Smooth muscle cell (in vitro differentiated cells): ENCODE data around the gene COL4A1. TPM values are rescaled to one million over a fixed set of nuclear protein-coding genes. Genes with fewer than 3 reads are reported as not detected.

Experiments used
- DNase-seq: peaks from one replicate; lab custom pipeline; 2025; ENCODE audit not compliant: unreplicated experiment; lab: John Stamatoyannopoulos, UW
- H2AFZ ChIP-seq: fragments of 200-600 bp; sonication (generic); 2 replicates; pipeline ENCODE4 v1.6.0; 2016; ENCODE audit warnings: antibody characterized with exemption, low read depth, mild to moderate bottlenecking
- H3F3A ChIP-seq: fragments of 200-600 bp; sonication (generic); 2 replicates; pipeline ENCODE4 v1.6.0; 2017; ENCODE audit warnings: antibody characterized with exemption, low read depth
- H3K27ac ChIP-seq: fragments of 200-600 bp; sonication (generic); 2 replicates; pipeline ENCODE4 v1.5.1; 2016; ENCODE audit warnings: low read depth, mild to moderate bottlenecking
- H3K27me3 ChIP-seq: fragments of 200-600 bp; sonication (generic); 2 replicates; pipeline ENCODE4 v1.6.1; 2016; ENCODE audit warnings: low read depth, mild to moderate bottlenecking
- H3K36me3 ChIP-seq: fragments of 200-600 bp; sonication (generic); 2 replicates; pipeline ENCODE4 v1.5.1; 2016; ENCODE audit warnings: low read depth
- H3K4me1 ChIP-seq: fragments of 200-600 bp; sonication (generic); 2 replicates; pipeline ENCODE4 v1.5.1; 2016; ENCODE audit warnings: low read depth
- H3K4me2 ChIP-seq: fragments of 200-600 bp; sonication (generic); 2 replicates; pipeline ENCODE4 v1.6.0; 2016; ENCODE audit warnings: mild to moderate bottlenecking
- H3K4me3 ChIP-seq: fragments of 200-600 bp; sonication (generic); 2 replicates; pipeline ENCODE4 v1.5.1; 2016; ENCODE audit warnings: mild to moderate bottlenecking
- H3K79me2 ChIP-seq: fragments of 200-600 bp; sonication (generic); 2 replicates; pipeline ENCODE4 v1.6.0; 2016; ENCODE audit warnings: low read depth, mild to moderate bottlenecking
- H3K9ac ChIP-seq: fragments of 200-600 bp; sonication (generic); 2 replicates; pipeline ENCODE4 v1.6.0; 2016; ENCODE audit warnings: low read depth
- H3K9me3 ChIP-seq: fragments of 200-600 bp; sonication (generic); replicated peaks from 2 replicates; pipeline ENCODE4 v1.5.1; 2016; ENCODE audit warnings: low read depth
- H4K20me1 ChIP-seq: fragments of 200-600 bp; sonication (generic); 2 replicates; pipeline ENCODE4 v1.6.0; 2016; ENCODE audit warnings: low read depth
- CTCF ChIP-seq: fragments of 200-600 bp; sonication (generic); IDR thresholded peaks from 2 replicates; pipeline ENCODE4 v1.5.1; 2017; ENCODE audit warnings: borderline replicate concordance, mild to moderate bottlenecking, antibody characterized with exemption; ENCODE audit not compliant: insufficient read depth, poor library complexity, severe bottlenecking
- WGBS: methylation state at CpG from one replicate; pipeline ENCODE4 v1.1.7; 2016; ENCODE audit warnings: low lambda C conversion rate; 5-methylcytosine and 5-hydroxymethylcytosine counted together
- microRNA-seq: library from miRNA; unstranded; fragments of <30 nt; microRNA quantifications from one replicate; pipeline ENCODE4, GENCODE V29; 2016; ENCODE audit warnings: borderline number of aligned reads
- polyA plus RNA-seq: library from polyadenylated mRNA; unstranded; fragments of >200 nt; fragmentation: Nextera tagmentation; extraction: Ambion mirVana; gene quantifications from 2 replicates; pipeline ENCODE4 v1.2.1, GENCODE V29; 2016
- small RNA-seq: library from RNA; depleted of rRNA; stranded (forward); fragments of <200 nt; gene quantifications from one replicate; pipeline ENCODE3, GENCODE V24; 2014
- total RNA-seq: library from RNA; depleted of rRNA; stranded (reverse); fragments of >200 nt; gene quantifications from 2 replicates; pipeline ENCODE4 v1.2.3, GENCODE V29; 2014

The COL4A1 gene
- total and polyA plus RNA-seq, 2 experiments from 2014 or later = 2,409 to 4,372 TPM

- Histone ChIP-seq H3F3A (no peaks in the 10 kb centered on the region), H3K4me1 (no peaks in the 10 kb centered on the region), H2AFZ (no peak overlapping the region), H3K9ac (no peak overlapping the region), H3K27ac (no peak overlapping the region), H3K4me2 (peak overlapping the region; percentile 45), H3K27me3 (no peaks in the 10 kb centered on the region), H3K9me3 (no peaks in the 10 kb centered on the region), H3K79me2 (no peaks in the 10 kb centered on the region), H4K20me1 (no peaks in the 10 kb centered on the region), H3K36me3 (no peaks in the 10 kb centered on the region), H3K4me3 (no peak overlapping the region)
- no peak for DNase-seq
- no peak for TF ChIP-seq CTCF
- WGBS = 65% methylated on average over 5 of the region's 5 CpGs
These were observed 203.9 kb downstream of the COL4A1 start for GRCh38 chr13:110103026-110103425.

GRCh38 chr13:110102053-110102452, 204.9 kb downstream of the COL4A1 start:
- H3K4me3 ChIP-seq = no peak overlapping the region
- no peaks in the 10 kb centered on the region for H4K20me1 ChIP-seq
- no peaks in the 10 kb centered on the region for H3K36me3 ChIP-seq
- H3K4me2 ChIP-seq = no peak overlapping the region
- WGBS = 90% methylated on average over 4 of the region's 4 CpGs
- H3K27me3 ChIP-seq = no peaks in the 10 kb centered on the region
- H3K9me3 ChIP-seq = no peaks in the 10 kb centered on the region
- H3K79me2 ChIP-seq = no peaks in the 10 kb centered on the region
- H3F3A ChIP-seq = no peaks in the 10 kb centered on the region
- H2AFZ ChIP-seq = no peak overlapping the region
- H3K4me1 ChIP-seq = no peaks in the 10 kb centered on the region
- no peak overlapping the region for H3K9ac ChIP-seq
- H3K27ac ChIP-seq = no peak overlapping the region
- TF ChIP-seq CTCF = no peak
- no peak for DNase-seq

DNA sequence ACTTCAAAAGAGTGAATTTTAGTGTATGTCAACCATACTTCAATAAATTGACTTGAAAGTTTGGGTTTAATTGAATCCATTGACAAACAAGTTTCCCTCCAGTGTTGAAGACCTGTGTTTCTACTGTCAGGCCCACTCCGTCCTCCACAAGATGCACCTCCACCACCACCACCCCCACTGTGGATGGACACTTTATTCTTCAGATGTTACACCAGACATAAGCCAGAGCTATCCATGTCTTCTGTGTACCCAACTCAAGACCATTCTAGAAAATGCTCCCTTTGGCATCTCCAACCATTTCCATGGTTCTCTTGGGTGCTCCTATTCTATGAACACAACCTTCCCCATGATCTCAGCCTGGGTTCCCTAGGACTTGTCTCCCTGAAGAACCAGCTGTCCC, 207.0 kb downstream of the COL4A1 start:
- Histone ChIP-seq H3K36me3 (no peaks in the 10 kb centered on the region), H3K4me2 (no peak overlapping the region), H3K27ac (no peak overlapping the region), H3K4me3 (no peak overlapping the region), H3F3A (peaks cover 8% of the 10 kb centered on the region), H3K4me1 (peaks cover 2% of the 10 kb centered on the region), H2AFZ (no peak overlapping the region), H3K27me3 (no peaks in the 10 kb centered on the region), H3K9ac (no peak overlapping the region), H4K20me1 (no peaks in the 10 kb centered on the region), H3K9me3 (no peaks in the 10 kb centered on the region), H3K79me2 (no peaks in the 10 kb centered on the region)
- WGBS = 88% methylated on average over 1 of the region's 1 CpG
- no peak for DNase-seq
- no peak for TF ChIP-seq CTCF

Small RNA genes lying within 50 kb of the gene (microRNA-seq; reads per million reads assigned to microRNA genes)
- gene MIR8073 = not detected

Small RNA genes lying within 50 kb of the gene (small RNA-seq; reads per million reads assigned to genes)
- gene MIR8073 = 0.16 reads per million

Other genes with a start within 250 kb of the COL4A1 start
- gene COL4A2, start 127 bp upstream of the COL4A1 start, total RNA-seq = 1,456 and 1,535 TPM in 2 replicates
- gene COL4A2, start 127 bp upstream of the COL4A1 start, polyA plus RNA-seq = 2,012 and 2,786 TPM in 2 replicates